GM12875 (cell line): Measurements from ENCODE around the gene SDCCAG8.

Source experiments
- H3K4me3 ChIP-seq: one replicate; pipeline ENCODE4 v1.5.1; 2011; ENCODE audit warnings: low read depth, low read length, control low read depth
- CTCF ChIP-seq: IDR thresholded peaks from 2 replicates; pipeline ENCODE4 v1.5.1; 2011; ENCODE audit warnings: low read depth, mild to moderate bottlenecking, control low read depth, inconsistent platforms, low read length, moderate library complexity, borderline replicate concordance; ENCODE audit not compliant: insufficient read depth

The SDCCAG8 gene

DNA sequence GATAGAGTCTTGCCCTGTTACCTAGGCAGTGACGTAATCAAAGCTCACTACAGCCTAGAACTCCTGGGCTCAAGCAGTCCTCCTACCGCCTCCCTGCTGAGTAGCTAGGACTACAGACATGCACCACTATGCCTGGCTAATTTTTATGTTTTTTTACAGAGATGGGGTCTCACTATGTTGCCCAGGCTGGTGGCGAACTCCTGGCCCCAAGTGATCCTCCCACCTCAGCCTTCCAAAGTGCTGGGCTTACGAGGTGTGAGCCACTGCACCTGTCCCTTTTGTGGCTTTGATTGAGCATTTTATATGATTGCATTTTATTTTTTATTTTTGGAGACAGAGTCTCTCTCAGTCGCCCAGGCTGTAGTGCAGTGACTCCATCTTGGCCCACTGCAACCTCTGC lies 25.8 kb downstream of the SDCCAG8 start:
- TF ChIP-seq CTCF = no peak

GRCh38 chr1:243286409-243287122 lies 30.7 kb downstream of the SDCCAG8 start:
- no peak overlapping the region for H3K4me3 ChIP-seq
- TF ChIP-seq CTCF = no peak

More for the DNA sequence above, 25.8 kb downstream of the SDCCAG8 start:
- no peak overlapping the region for H3K4me3 ChIP-seq

GRCh38 chr1:243287123-243287460 lies 31.3 kb downstream of the SDCCAG8 start:
- no peak for TF ChIP-seq CTCF
- no peak overlapping the region for H3K4me3 ChIP-seq

- no peak for TF ChIP-seq CTCF
- H3K4me3 ChIP-seq = no peak overlapping the region
Observed at GRCh38 chr1:243287652-243288051, 31.8 kb downstream of the SDCCAG8 start.

DNA sequence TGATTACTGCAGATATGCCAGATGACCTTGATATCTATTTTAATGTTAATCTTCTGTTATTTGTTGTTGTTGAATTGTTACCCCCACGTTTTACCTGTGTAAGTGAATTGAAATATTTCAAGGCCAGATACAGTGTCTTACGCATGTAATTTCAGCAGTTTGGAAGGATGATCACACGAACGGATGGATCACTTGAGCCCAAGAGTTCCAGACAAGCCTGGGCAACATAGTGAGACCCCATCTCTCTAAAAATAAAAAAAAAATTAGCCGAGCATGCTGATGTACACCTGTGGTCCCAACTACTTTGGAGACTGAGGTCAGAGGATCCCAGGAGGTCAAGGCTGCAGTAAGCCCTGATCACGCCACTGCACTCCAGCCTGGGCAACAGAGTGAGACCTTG lies 32.2 kb downstream of the SDCCAG8 start:
- H3K4me3 ChIP-seq = no peak overlapping the region
- no peak for TF ChIP-seq CTCF

GRCh38 chr1:243291292-243291691 lies 35.5 kb downstream of the SDCCAG8 start:
- no peak for TF ChIP-seq CTCF
- no peak overlapping the region for H3K4me3 ChIP-seq

DNA sequence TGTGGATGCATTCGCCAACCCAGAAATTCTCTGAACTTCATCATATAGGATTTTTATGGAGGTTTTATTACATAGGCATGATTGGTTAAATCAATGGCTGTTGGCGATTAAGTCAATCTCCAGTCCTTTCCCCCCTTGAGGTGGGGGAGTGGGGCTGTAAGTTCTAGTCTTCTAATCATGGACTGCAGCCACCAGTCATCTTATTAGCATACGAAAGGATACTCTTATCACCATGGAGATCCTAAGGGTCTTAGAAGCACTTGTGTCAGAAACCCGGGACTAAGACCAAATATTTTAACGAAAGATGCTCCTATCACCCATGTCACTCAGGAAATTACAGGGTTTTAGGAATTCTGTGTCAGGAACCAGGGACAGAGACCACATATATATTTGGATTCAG lies 36.3 kb downstream of the SDCCAG8 start:
- no peak overlapping the region for H3K4me3 ChIP-seq
- TF ChIP-seq CTCF = no peak
